Measurements from ENCODE around the gene UBE2K. TPM values are rescaled to one million over a fixed set of nuclear protein-coding genes. Genes with fewer than 3 reads are reported as not detected.

Gene UBE2K
- total and polyA plus RNA-seq, 2 of the 13 experiments (the other 11 are each of a cell fraction or from before 2014, with no cell fraction given): 36.2 to 81.0 TPM

DNA sequence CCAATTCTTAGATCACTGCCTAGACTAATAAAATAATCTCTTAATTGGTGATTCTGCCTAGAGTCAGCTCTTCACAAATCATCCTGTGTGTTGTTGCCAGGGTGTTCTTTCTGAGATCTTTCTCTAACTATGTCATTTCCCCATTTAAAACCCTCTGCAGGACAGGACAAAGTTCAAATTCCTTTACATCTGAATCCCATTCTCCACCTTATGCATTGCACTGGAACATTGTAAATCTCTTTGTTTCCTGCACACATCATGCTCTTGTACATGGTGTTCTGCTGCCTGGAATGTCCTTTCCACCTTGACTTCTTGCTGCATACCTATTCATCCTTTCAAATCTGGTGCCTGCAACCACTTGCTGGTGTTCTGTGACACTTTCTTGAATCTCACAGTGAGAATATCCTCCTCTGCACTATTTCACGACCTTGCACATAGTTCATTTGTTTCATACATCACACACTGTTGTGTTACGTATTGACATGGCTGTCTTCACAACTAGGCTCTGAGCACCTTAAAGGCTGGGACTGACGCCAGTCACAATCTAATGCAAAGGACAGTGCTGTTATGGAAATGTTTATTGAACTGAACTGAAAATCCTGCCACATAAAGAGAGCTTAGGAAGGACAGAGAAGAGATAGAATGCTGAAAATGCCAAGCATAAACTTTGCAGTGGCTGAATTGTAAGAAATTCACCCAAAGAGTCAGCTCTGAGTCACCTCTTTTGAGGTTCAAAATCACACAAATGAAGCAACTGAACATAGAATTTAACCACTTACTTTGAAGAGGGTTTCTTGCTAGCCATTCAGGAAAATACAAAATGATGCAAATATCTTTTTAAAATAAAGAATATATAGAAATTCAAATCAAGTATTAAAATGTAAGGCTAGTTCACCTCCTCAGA lies 32.9 kb upstream of the UBE2K start (continued):
- TF ChIP-seq PHF21A (CRISPR knock-in tag; IDR thresholded peaks at IDR 0.05) (peak; percentile 48; the same call in 1 of the 2 replicates), ZNF20 (CRISPR knock-in tag; IDR thresholded peaks at IDR 0.05) (no peak), ZNF644 (CRISPR knock-in tag; IDR thresholded peaks at IDR 0.05; ENCODE audit: low read depth) (peak; percentile 34; the same call in 1 of the 2 replicates), KMT2B (CRISPR knock-in tag; IDR thresholded peaks at IDR 0.05) (no peak), ZNF12 (CRISPR knock-in tag; IDR thresholded peaks at IDR 0.05) (peak; percentile 79), GATAD1 (CRISPR knock-in tag; IDR thresholded peaks at IDR 0.05) (peak; percentile 33; the same call in 1 of the 2 replicates), NONO (IDR thresholded peaks at IDR 0.05) (no peak), NONO (CRISPR knock-in tag; conservative IDR thresholded peaks at IDR 0.05) (no peak), ZNF629 (CRISPR knock-in tag; conservative IDR thresholded peaks at IDR 0.05) (peak; percentile 24; the same call in 1 of the 2 replicates), KDM5B (CRISPR knock-in tag; IDR thresholded peaks at IDR 0.05; ENCODE audit: borderline replicate concordance) (no peak), ZNF282 (IDR thresholded peaks at IDR 0.05; ENCODE audit: partially characterized antibody) (no peak), ZNF367 (CRISPR knock-in tag; IDR thresholded peaks at IDR 0.05; ENCODE audit: borderline replicate concordance) (no peak), SNRNP70 (IDR thresholded peaks at IDR 0.05; ENCODE audit: low read depth, low read length) (no peak), MAF1 (CRISPR knock-in tag; IDR thresholded peaks at IDR 0.05; ENCODE audit: borderline replicate concordance) (no peak), NCOA2 (CRISPR knock-in tag; IDR thresholded peaks at IDR 0.05) (no peak), NCOR1 (IDR thresholded peaks at IDR 0.05; ENCODE audit: borderline replicate concordance, low read length) (peak; percentile 73), IRF2 (CRISPR knock-in tag; IDR thresholded peaks at IDR 0.05) (0 out of 2 replicates have a peak, but pooled peaks have one; percentile 17)
- TF ChIP-seq, protein P1, sequence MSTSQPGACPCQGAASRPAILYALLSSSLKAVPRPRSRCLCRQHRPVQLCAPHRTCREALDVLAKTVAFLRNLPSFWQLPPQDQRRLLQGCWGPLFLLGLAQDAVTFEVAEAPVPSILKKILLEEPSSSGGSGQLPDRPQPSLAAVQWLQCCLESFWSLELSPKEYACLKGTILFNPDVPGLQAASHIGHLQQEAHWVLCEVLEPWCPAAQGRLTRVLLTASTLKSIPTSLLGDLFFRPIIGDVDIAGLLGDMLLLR (CRISPR knock-in tag; IDR thresholded peaks at IDR 0.05): no peak
- TF ChIP-seq, protein P2, sequence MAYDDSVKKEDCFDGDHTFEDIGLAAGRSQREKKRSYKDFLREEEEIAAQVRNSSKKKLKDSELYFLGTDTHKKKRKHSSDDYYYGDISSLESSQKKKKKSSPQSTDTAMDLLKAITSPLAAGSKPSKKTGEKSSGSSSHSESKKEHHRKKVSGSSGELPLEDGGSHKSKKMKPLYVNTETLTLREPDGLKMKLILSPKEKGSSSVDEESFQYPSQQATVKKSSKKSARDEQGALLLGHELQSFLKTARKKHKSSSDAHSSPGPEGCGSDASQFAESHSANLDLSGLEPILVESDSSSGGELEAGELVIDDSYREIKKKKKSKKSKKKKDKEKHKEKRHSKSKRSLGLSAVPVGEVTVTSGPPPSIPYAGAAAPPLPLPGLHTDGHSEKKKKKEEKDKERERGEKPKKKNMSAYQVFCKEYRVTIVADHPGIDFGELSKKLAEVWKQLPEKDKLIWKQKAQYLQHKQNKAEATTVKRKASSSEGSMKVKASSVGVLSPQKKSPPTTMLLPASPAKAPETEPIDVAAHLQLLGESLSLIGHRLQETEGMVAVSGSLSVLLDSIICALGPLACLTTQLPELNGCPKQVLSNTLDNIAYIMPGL (CRISPR knock-in tag; IDR thresholded peaks at IDR 0.05; ENCODE audit: borderline replicate concordance in 1 of 2, low read depth in 1 of 2): peak in 1 of 2 experiments; percentile 19; a peak in 1 of 4 replicates
- TF ChIP-seq, protein P3, sequence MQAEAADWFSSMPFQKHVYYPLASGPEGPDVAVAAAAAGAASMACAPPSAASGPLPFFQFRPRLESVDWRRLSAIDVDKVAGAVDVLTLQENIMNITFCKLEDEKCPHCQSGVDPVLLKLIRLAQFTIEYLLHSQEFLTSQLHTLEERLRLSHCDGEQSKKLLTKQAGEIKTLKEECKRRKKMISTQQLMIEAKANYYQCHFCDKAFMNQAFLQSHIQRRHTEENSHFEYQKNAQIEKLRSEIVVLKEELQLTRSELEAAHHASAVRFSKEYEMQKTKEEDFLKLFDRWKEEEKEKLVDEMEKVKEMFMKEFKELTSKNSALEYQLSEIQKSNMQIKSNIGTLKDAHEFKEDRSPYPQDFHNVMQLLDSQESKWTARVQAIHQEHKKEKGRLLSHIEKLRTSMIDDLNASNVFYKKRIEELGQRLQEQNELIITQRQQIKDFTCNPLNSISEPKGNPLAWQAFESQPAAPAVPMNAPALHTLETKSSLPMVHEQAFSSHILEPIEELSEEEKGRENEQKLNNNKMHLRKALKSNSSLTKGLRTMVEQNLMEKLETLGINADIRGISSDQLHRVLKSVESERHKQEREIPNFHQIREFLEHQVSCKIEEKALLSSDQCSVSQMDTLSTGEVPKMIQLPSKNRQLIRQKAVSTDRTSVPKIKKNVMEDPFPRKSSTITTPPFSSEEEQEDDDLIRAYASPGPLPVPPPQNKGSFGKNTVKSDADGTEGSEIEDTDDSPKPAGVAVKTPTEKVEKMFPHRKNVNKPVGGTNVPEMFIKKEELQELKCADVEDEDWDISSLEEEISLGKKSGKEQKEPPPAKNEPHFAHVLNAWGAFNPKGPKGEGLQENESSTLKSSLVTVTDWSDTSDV (CRISPR knock-in tag; IDR thresholded peaks at IDR 0.05): no peak
- TF ChIP-seq, protein P4, sequence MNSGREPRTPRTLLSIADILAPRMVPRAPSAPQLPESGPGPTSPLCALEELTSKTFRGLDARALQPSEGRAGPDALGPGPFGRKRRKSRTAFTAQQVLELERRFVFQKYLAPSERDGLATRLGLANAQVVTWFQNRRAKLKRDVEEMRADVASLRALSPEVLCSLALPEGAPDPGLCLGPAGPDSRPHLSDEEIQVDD (CRISPR knock-in tag; IDR thresholded peaks at IDR 0.05; ENCODE audit: borderline replicate concordance): no peak

All from HepG2 (cell line).